Spleen (tissue), 7 donors: ENCODE data around the gene PVR.

Experiments used
- CTCF ChIP-seq, 11 experiments: fragments of 200-600 bp in 7 of 11; fragments of 450-650 bp in 4 of 11; sonication (generic) in 4 of 11; IDR thresholded peaks in 8 of 11; conservative IDR thresholded peaks in 3 of 11; 1 replicate in 7 of 11; 2 replicates in 4 of 11; pipeline versions ENCODE4 v1.4.0 to v1.8.0; 2016 to 2021; ENCODE audit warnings: antibody characterized with exemption in 11 of 11, inconsistent platforms in 4 of 11, mild to moderate bottlenecking in 1 of 11
- POLR2A ChIP-seq, 3 donors: fragments of 450-650 bp; IDR thresholded peaks; one replicate each; pipeline ENCODE4 v1.5.1; 2017; ENCODE audit warnings: antibody characterized with exemption in 3 of 3, mild to moderate bottlenecking in 1 of 3
- donor health status: DM: no; HTN: no; CAD: no; lungs with moderate emphysema.
- donor health status: DM: no; HTN: no; CAD: no.
- donor health status: DM: no; HTN: no; CAD: no.

DNA sequence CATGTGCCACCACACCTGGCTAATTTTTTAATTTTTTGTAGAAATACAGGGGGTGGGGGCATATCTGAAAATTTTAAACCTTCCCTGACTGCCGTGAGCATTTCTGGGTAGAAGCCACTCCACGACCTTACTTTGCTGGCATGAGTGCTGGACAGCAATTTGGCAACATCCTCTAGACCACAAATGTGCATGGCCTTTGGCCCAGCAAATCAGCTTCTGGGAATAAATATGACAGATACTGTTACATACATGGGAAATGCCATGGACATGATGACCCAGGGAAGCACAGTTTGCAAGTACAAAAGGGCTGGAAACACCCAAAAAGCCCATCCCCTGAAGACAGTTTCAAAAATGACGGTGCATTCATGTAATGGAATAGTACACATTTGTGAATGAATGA is 3.2 kb upstream of the PVR start:
- no peak for TF ChIP-seq POLR2A (IDR thresholded peaks at IDR 0.05)
- no peak for TF ChIP-seq CTCF (IDR thresholded peaks at IDR 0.05 in 8 of 11, conservative IDR thresholded peaks at IDR 0.05 in 3 of 11)
